Stimulated activated CD4-positive, alpha-beta T cell treated with anti-CD3 and anti-CD28 coated beads, Interleukin-15, amount 100 ng/mL, for 1 hour (primary cell): ENCODE data around the gene FOXP1.
"Not testable (repeated sequence)": the region's sequence is repeated elsewhere in the genome, so short reads cannot be mapped to it uniquely, and the experiment has no call there.

Experiments used
- DNase-seq, 2 donors: peaks; one replicate each; pipeline ENCODE4 v3.0.0-alpha.2; 2020; ENCODE audit warnings: low read depth in 1 of 2, low spot score in 1 of 2

FOXP1 gene

GRCh38 chr3:71001303-71001830 lies 582.2 kb downstream of the FOXP1 start:
- DNase-seq: no peak

GRCh38 chr3:71000483-71000882 lies 583.0 kb downstream of the FOXP1 start:
- DNase-seq: no peak

- DNase-seq: no peak
Measured at GRCh38 chr3:70999730-71000129, 583.8 kb downstream of the FOXP1 start.

GRCh38 chr3:70996082-70996481 lies 587.4 kb downstream of the FOXP1 start:
- DNase-seq: no peak

GRCh38 chr3:70994644-70995043 lies 588.9 kb downstream of the FOXP1 start:
- no peak for DNase-seq

- no peak for DNase-seq
Measured at GRCh38 chr3:70992562-70993204, 590.8 kb downstream of the FOXP1 start.

GRCh38 chr3:70992131-70992530 lies 591.4 kb downstream of the FOXP1 start:
- DNase-seq: no peak

GRCh38 chr3:70990723-70991122 lies 592.8 kb downstream of the FOXP1 start:
- DNase-seq: no peak

GRCh38 chr3:70990185-70990584 lies 593.3 kb downstream of the FOXP1 start:
- DNase-seq: no peak

- no peak for DNase-seq
Measured at GRCh38 chr3:70989174-70989573, 594.4 kb downstream of the FOXP1 start.

- no peak for DNase-seq
Measured at GRCh38 chr3:70988111-70988510, 595.4 kb downstream of the FOXP1 start.

GRCh38 chr3:70985572-70985971 lies 598.0 kb downstream of the FOXP1 start:
- no peak for DNase-seq

GRCh38 chr3:70984776-70985482 lies 598.6 kb downstream of the FOXP1 start:
- no peak for DNase-seq

GRCh38 chr3:70982700-70983140 lies 600.8 kb downstream of the FOXP1 start:
- no peak for DNase-seq

- DNase-seq: no peak
Measured at GRCh38 chr3:70982284-70982683, 601.2 kb downstream of the FOXP1 start.

- DNase-seq: no peak
Measured at GRCh38 chr3:70981231-70981880, 602.2 kb downstream of the FOXP1 start.

- DNase-seq: no peak
Measured at GRCh38 chr3:70980646-70981170, 602.8 kb downstream of the FOXP1 start.

- DNase-seq: no peak
Measured at GRCh38 chr3:70979983-70980645, 603.4 kb downstream of the FOXP1 start.

GRCh38 chr3:70977712-70978111 lies 605.8 kb downstream of the FOXP1 start:
- DNase-seq: no peak

GRCh38 chr3:70975981-70976380 lies 607.5 kb downstream of the FOXP1 start:
- not testable (repeated sequence) for DNase-seq

GRCh38 chr3:70974747-70975146 lies 608.8 kb downstream of the FOXP1 start:
- no peak for DNase-seq
